Upper lobe of left lung (tissue), 6 donors: ENCODE measurements around the gene EPHA4. TPM values are rescaled to one million over a fixed set of nuclear protein-coding genes. Genes with fewer than 3 reads are reported as not detected.

Experiments
- ATAC-seq, 2 donors: fragments of 200-7000 bp; cut with Tn5 transposase; one replicate each; pipeline ENCODE4 v1.9.1; 2022; ENCODE audit warnings: mild to moderate bottlenecking in 2 of 2, moderate library complexity in 2 of 2; ENCODE audit not compliant: low FRiP score in 2 of 2
- DNase-seq, 2 donors: peaks; one replicate each; pipeline ENCODE4 v3.0.0-alpha.2; 2019 to 2020
- H3K27ac ChIP-seq, 4 donors: fragments of 200-600 bp; sonication (generic); one replicate each; pipeline ENCODE4 v1.5.1; 2016 to 2019
- H3K27me3 ChIP-seq, 4 donors: fragments of 200-600 bp; sonication (generic); one replicate each; pipeline ENCODE4 v1.5.1; 2017 to 2019
- H3K36me3 ChIP-seq, 4 donors: fragments of 200-600 bp; sonication (generic); one replicate each; pipeline ENCODE4 v1.5.1; 2016 to 2019
- H3K4me1 ChIP-seq, 4 donors: fragments of 200-600 bp; sonication (generic); one replicate each; pipeline ENCODE4 v1.5.1; 2018 to 2019
- H3K4me3 ChIP-seq, 4 donors: fragments of 200-600 bp; sonication (generic); one replicate each; pipeline ENCODE4 v1.5.1; 2017 to 2019; ENCODE audit warnings: mild to moderate bottlenecking in 2 of 4, moderate library complexity in 1 of 4
- H3K9me3 ChIP-seq, 4 donors: fragments of 200-600 bp; sonication (generic); one replicate each; pipeline ENCODE4 v1.5.1; 2018 to 2019
- CTCF ChIP-seq, 6 experiments: fragments of 450-650 bp in 4 of 6; fragments of 200-600 bp in 2 of 6; sonication (generic) in 2 of 6; IDR thresholded peaks; one replicate each; pipeline ENCODE4 v1.5.1; 2016 to 2019; ENCODE audit warnings: antibody characterized with exemption in 6 of 6
- EP300 ChIP-seq, 4 donors: sonication (generic); formaldehyde crosslinking; IDR thresholded peaks; one replicate each; pipeline ENCODE4 v1.5.1; 2017; ENCODE audit warnings: antibody characterized with exemption in 4 of 4, control low read depth in 2 of 4
- POLR2A ChIP-seq, 4 donors: fragments of 450-650 bp; IDR thresholded peaks; one replicate each; pipeline ENCODE4 v1.5.1; 2016 to 2017; ENCODE audit warnings: antibody characterized with exemption in 4 of 4, mild to moderate bottlenecking in 2 of 4
- POLR2AphosphoS5 ChIP-seq, 2 donors: sonication (generic); formaldehyde crosslinking; IDR thresholded peaks; one replicate each; pipeline ENCODE4 v1.5.1; 2017; ENCODE audit warnings: antibody characterized with exemption in 2 of 2
- WGBS, 2 donors: methylation state at CpG; one replicate each; pipeline ENCODE4 v1.1.5; 2017 to 2018; 5-methylcytosine and 5-hydroxymethylcytosine counted together
- total RNA-seq, 6 donors: library from RNA; depleted of rRNA in 4 of 6; stranded (reverse); fragments of >200 nt in 4 of 6; gene quantifications; one replicate each; pipeline versions ENCODE4 v1.1.0 to v1.2.1, GENCODE V29; 2016 to 2021
- donor health status: DM: no; HTN: no; CAD: no; lungs with moderate emphysema.
- donor health status: DM: no; HTN: yes; CAD: no; lungs with severe emphysema.

The EPHA4 gene
- total RNA-seq, 6 donors from 2014 or later, result 9.5 to 33.5 (median 22.3) TPM

- DNase-seq (peak in 1 of 2 donors; percentile 15), ATAC-seq (no peak)
- TF ChIP-seq CTCF (IDR thresholded peaks at IDR 0.05), result no peak
- TF ChIP-seq POLR2AphosphoS5 (IDR thresholded peaks at IDR 0.05), result no peak
- no peak for TF ChIP-seq EP300 (IDR thresholded peaks at IDR 0.05)
- no peak for TF ChIP-seq POLR2A (IDR thresholded peaks at IDR 0.05)
- no peak overlapping the region for H3K27ac ChIP-seq
- no peak overlapping the region for H3K4me3 ChIP-seq
- no peaks in the 10 kb centered on the region for H3K27me3 ChIP-seq
- 84 to 90% methylated on average over 13 of the region's 13 CpGs for WGBS, 2 donors
- H3K4me1 ChIP-seq, result peaks cover 3 to 14% (median 5%) of the 10 kb centered on the region in 4 donors
- no peaks in the 10 kb centered on the region for H3K36me3 ChIP-seq
- H3K9me3 ChIP-seq, result no peaks in the 10 kb centered on the region
Observed at GRCh38 chr2:221451862-221452788, 120.0 kb downstream of the EPHA4 start.

- 92 to 95% methylated on average over 1 of the region's 1 CpG for whole genome bisulfite sequencing, 2 donors
- Histone ChIP-seq H3K27ac (no peak overlapping the region), H3K4me3 (no peak overlapping the region), H3K36me3 (no peaks in the 10 kb centered on the region), H3K27me3 (no peaks in the 10 kb centered on the region), H3K9me3 (no peaks in the 10 kb centered on the region), H3K4me1 (peaks cover 3 to 14% (median 5%) of the 10 kb centered on the region in 4 donors)
- TF ChIP-seq CTCF (IDR thresholded peaks at IDR 0.05) (no peak), POLR2AphosphoS5 (IDR thresholded peaks at IDR 0.05) (no peak), POLR2A (IDR thresholded peaks at IDR 0.05) (no peak)
- DNase-seq (no peak), ATAC-seq (no peak)
Observed at GRCh38 chr2:221450280-221450679, 121.8 kb downstream of the EPHA4 start.

- no peak for TF ChIP-seq EP300 (IDR thresholded peaks at IDR 0.05)
- no peak for TF ChIP-seq CTCF (IDR thresholded peaks at IDR 0.05)
- TF ChIP-seq POLR2A (IDR thresholded peaks at IDR 0.05), result no peak
- TF ChIP-seq POLR2AphosphoS5 (IDR thresholded peaks at IDR 0.05), result no peak
- WGBS, 2 donors, result 57 to 80% methylated on average over 4 of the region's 4 CpGs
- Histone ChIP-seq H3K4me3 (no peak overlapping the region), H3K4me1 (peaks cover 3 to 14% (median 6%) of the 10 kb centered on the region in 4 donors), H3K27ac (no peak overlapping the region), H3K27me3 (no peaks in the 10 kb centered on the region), H3K36me3 (no peaks in the 10 kb centered on the region), H3K9me3 (no peaks in the 10 kb centered on the region)
- DNase-seq (no peak), ATAC-seq (no peak)
Observed at GRCh38 chr2:221449406-221449805, 122.7 kb downstream of the EPHA4 start.

- H3K9me3 ChIP-seq, result no peaks in the 10 kb centered on the region
- no peak for ATAC-seq
- H3K27me3 ChIP-seq, result no peaks in the 10 kb centered on the region
- TF ChIP-seq CTCF (IDR thresholded peaks at IDR 0.05), result no peak
- TF ChIP-seq POLR2AphosphoS5 (IDR thresholded peaks at IDR 0.05), result no peak
- TF ChIP-seq EP300 (IDR thresholded peaks at IDR 0.05), result no peak
- TF ChIP-seq POLR2A (IDR thresholded peaks at IDR 0.05), result no peak
- no peak overlapping the region for H3K27ac ChIP-seq
- peaks cover 3 to 14% (median 7%) of the 10 kb centered on the region in 4 donors for H3K4me1 ChIP-seq
- no peak overlapping the region for H3K4me3 ChIP-seq
- H3K36me3 ChIP-seq, result no peaks in the 10 kb centered on the region
- no peak for DNase-seq
- 26 to 31% methylated on average over 4 of the region's 4 CpGs for WGBS, 2 donors
Observed at GRCh38 chr2:221448844-221449390, 123.2 kb downstream of the EPHA4 start.
